HUES48 (cell line): ENCODE results near the gene ZNF787.

Experiments
- H3K27ac ChIP-seq: one replicate; pipeline ENCODE4 v1.7.0; 2013; ENCODE audit warnings: low read depth, low read length, inconsistent platforms
- H3K27me3 ChIP-seq: 2 replicates; pipeline ENCODE4 v1.6.1; 2013; ENCODE audit warnings: mild to moderate bottlenecking, low read length; ENCODE audit not compliant: control insufficient read depth, insufficient read depth
- H3K36me3 ChIP-seq: 2 replicates; pipeline ENCODE4 v1.6.1; 2013; ENCODE audit warnings: low read length; ENCODE audit not compliant: control insufficient read depth, insufficient read depth
- H3K4me1 ChIP-seq: 2 replicates; pipeline ENCODE4 v1.6.1; 2013; ENCODE audit warnings: mild to moderate bottlenecking, low read length; ENCODE audit not compliant: control insufficient read depth, insufficient read depth
- H3K4me3 ChIP-seq: 2 replicates; pipeline ENCODE4 v1.5.1; 2013; ENCODE audit warnings: mild to moderate bottlenecking, low read depth, low read length
- H3K9ac ChIP-seq: 2 replicates; pipeline ENCODE4 v1.6.1; 2013; ENCODE audit warnings: mild to moderate bottlenecking, low read depth, low read length, moderate library complexity
- H3K9me3 ChIP-seq: 2 replicates; pipeline ENCODE4 v1.6.1; 2013; ENCODE audit warnings: low read length; ENCODE audit not compliant: control insufficient read depth, insufficient read depth

ZNF787 gene

GRCh38 chr19:56121180-56122167 lies at the start of gene ZNF787:
TSS of gene ZNF787 (minus strand) at chr19:56121295. CDS start at chr19:56103217, 18,078 bp downstream.
- Histone ChIP-seq H3K27me3 (no peaks in the 10 kb centered on the region), H3K9me3 (no peaks in the 10 kb centered on the region), H3K36me3 (peaks cover 9% of the 10 kb centered on the region), H3K4me3 (peak within 1 kb of the TSS; percentile 87), H3K27ac (peak within 1 kb of the TSS; percentile 96), H3K9ac (peak within 1 kb of the TSS; percentile 95), H3K4me1 (peaks cover 13% of the 10 kb centered on the region)

- Histone ChIP-seq H3K9ac (no peak overlapping the region), H3K4me1 (no peaks in the 10 kb centered on the region), H3K9me3 (no peaks in the 10 kb centered on the region), H3K27ac (no peak overlapping the region), H3K27me3 (no peaks in the 10 kb centered on the region), H3K36me3 (no peaks in the 10 kb centered on the region), H3K4me3 (no peak overlapping the region)
Measured at GRCh38 chr19:56170261-56170660, 49.2 kb upstream of the ZNF787 start.

GRCh38 chr19:56167064-56167578 lies 46.0 kb upstream of the ZNF787 start:
- Histone ChIP-seq H3K4me1 (no peaks in the 10 kb centered on the region), H3K36me3 (no peaks in the 10 kb centered on the region), H3K9me3 (no peaks in the 10 kb centered on the region), H3K27me3 (no peaks in the 10 kb centered on the region), H3K27ac (no peak overlapping the region), H3K9ac (no peak overlapping the region), H3K4me3 (no peak overlapping the region)

- H3K36me3 ChIP-seq: peaks cover 15% of the 10 kb centered on the region
- H3K4me3 ChIP-seq: no peak overlapping the region
- H3K27ac ChIP-seq: no peak overlapping the region
- H3K4me1 ChIP-seq: no peaks in the 10 kb centered on the region
- H3K27me3 ChIP-seq: no peaks in the 10 kb centered on the region
- H3K9me3 ChIP-seq: no peaks in the 10 kb centered on the region
- no peak overlapping the region for H3K9ac ChIP-seq
Measured at GRCh38 chr19:56163097-56163496, 42.0 kb upstream of the ZNF787 start.

GRCh38 chr19:56162258-56162657 lies 41.2 kb upstream of the ZNF787 start:
- peaks cover 20% of the 10 kb centered on the region for H3K36me3 ChIP-seq

GRCh38 chr19:56161534-56161933 lies 40.4 kb upstream of the ZNF787 start:
- no peak overlapping the region for H3K4me3 ChIP-seq
- no peak overlapping the region for H3K27ac ChIP-seq
- no peak overlapping the region for H3K9ac ChIP-seq
- peaks cover 20% of the 10 kb centered on the region for H3K36me3 ChIP-seq
- no peaks in the 10 kb centered on the region for H3K4me1 ChIP-seq
- no peaks in the 10 kb centered on the region for H3K9me3 ChIP-seq
- H3K27me3 ChIP-seq: no peaks in the 10 kb centered on the region

More at GRCh38 chr19:56162258-56162657, 41.2 kb upstream of the ZNF787 start:
- H3K9ac ChIP-seq: no peak overlapping the region
- H3K9me3 ChIP-seq: no peaks in the 10 kb centered on the region
- no peaks in the 10 kb centered on the region for H3K4me1 ChIP-seq
- H3K27me3 ChIP-seq: no peaks in the 10 kb centered on the region
- no peak overlapping the region for H3K4me3 ChIP-seq
- H3K27ac ChIP-seq: no peak overlapping the region

GRCh38 chr19:56159622-56160271 lies 38.7 kb upstream of the ZNF787 start:
- peaks cover 34% of the 10 kb centered on the region for H3K36me3 ChIP-seq

GRCh38 chr19:56159009-56159559 lies 38.0 kb upstream of the ZNF787 start:
- Histone ChIP-seq H3K9me3 (no peaks in the 10 kb centered on the region), H3K4me1 (no peaks in the 10 kb centered on the region), H3K36me3 (peaks cover 36% of the 10 kb centered on the region), H3K9ac (no peak overlapping the region), H3K4me3 (no peak overlapping the region), H3K27me3 (no peaks in the 10 kb centered on the region), H3K27ac (no peak overlapping the region)

More at GRCh38 chr19:56159622-56160271, 38.7 kb upstream of the ZNF787 start:
- no peaks in the 10 kb centered on the region for H3K27me3 ChIP-seq
- no peak overlapping the region for H3K27ac ChIP-seq
- H3K4me1 ChIP-seq: no peaks in the 10 kb centered on the region
- H3K4me3 ChIP-seq: no peak overlapping the region
- H3K9me3 ChIP-seq: no peaks in the 10 kb centered on the region
- H3K9ac ChIP-seq: no peak overlapping the region

GRCh38 chr19:56158170-56158757 lies 37.2 kb upstream of the ZNF787 start:
- Histone ChIP-seq H3K4me1 (peaks cover 7% of the 10 kb centered on the region), H3K36me3 (peaks cover 39% of the 10 kb centered on the region), H3K9me3 (no peaks in the 10 kb centered on the region), H3K4me3 (no peak overlapping the region), H3K27ac (no peak overlapping the region), H3K27me3 (no peaks in the 10 kb centered on the region), H3K9ac (no peak overlapping the region)

GRCh38 chr19:56156768-56157167 lies 35.7 kb upstream of the ZNF787 start:
- Histone ChIP-seq H3K4me3 (no peak overlapping the region), H3K27me3 (no peaks in the 10 kb centered on the region), H3K4me1 (peaks cover 15% of the 10 kb centered on the region), H3K36me3 (peaks cover 39% of the 10 kb centered on the region), H3K9me3 (no peaks in the 10 kb centered on the region), H3K9ac (no peak overlapping the region), H3K27ac (no peak overlapping the region)
